HK-2 (cell line): ENCODE results near the gene MBP.

ENCODE experiments used
- DNase-seq: peaks from one replicate; pipeline ENCODE4 v3.0.0-alpha.2; 2018; ENCODE audit not compliant: unreplicated experiment

Gene MBP

DNA sequence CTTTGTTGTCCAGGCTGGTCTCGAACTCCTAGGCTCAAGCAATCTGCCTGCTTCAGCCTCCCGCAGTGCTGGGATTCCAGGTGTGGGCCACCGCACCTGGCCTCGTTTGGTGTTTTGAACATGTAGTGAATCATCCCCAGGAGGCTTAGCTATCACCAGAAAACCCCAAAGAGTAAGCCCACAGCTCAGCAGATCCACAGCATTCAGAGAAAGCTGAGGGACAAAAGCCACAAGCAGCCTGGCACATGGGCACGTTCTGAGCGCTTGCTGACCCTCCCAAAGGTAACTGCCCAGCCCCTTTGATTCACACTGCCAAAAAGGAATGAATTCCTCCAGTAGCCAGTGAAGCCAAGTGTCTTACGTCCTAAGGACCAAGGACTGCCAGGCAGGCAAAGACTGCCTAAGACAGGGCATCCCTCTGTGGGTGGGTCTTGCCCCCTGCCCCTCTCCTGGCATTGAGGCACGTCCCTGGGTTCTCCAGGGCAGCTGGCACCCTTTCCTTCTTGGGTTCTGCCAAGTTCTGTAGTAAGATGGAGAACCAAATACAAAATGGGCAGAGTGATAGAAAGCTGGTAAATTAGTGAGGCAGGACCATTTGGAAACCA, 31.7 kb downstream of the MBP start:
- DNase-seq, result peak; percentile 13

DNA sequence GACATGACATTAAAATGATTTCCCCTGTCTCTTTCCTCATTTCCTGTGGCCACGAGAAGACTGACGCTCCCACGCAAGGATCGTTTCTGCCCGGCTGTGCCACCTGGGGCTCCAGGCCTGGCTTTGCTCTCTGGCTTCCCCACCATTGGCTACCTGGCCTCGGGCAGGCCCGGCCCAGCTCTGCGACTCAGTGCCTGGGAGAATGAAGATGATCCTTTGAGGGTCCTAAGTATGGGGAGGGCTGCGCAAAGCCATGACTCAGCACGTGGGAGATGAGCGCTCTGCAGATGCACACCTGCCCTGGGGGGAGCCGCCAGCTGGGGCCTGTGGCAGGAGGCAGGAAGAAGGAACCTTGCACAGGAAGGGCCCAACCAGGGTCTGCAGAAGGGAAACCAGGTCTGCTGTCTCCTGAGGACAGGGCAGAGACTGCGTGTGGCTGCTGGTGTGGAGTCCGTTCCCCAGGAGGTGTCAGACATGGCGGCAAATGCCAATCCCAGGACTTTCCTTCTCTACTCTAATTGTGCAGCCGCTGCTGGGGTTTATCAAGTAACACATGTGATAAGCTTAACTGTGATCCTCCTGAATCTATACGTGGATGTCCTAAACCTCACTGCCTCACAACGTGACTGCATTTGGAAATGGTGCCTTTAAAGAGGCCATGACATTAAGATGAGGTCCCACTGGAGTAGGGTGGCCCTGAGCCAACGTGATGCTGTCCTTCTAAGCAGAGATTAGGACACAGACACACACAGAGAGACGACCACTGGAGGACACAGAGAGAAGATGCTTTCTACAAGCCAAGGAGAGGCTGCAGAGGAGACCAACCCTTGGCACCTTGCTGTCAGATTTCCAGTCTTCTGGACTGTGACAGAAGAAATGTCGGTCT, 32.9 kb downstream of the MBP start:
- no peak for DNase-seq

DNA sequence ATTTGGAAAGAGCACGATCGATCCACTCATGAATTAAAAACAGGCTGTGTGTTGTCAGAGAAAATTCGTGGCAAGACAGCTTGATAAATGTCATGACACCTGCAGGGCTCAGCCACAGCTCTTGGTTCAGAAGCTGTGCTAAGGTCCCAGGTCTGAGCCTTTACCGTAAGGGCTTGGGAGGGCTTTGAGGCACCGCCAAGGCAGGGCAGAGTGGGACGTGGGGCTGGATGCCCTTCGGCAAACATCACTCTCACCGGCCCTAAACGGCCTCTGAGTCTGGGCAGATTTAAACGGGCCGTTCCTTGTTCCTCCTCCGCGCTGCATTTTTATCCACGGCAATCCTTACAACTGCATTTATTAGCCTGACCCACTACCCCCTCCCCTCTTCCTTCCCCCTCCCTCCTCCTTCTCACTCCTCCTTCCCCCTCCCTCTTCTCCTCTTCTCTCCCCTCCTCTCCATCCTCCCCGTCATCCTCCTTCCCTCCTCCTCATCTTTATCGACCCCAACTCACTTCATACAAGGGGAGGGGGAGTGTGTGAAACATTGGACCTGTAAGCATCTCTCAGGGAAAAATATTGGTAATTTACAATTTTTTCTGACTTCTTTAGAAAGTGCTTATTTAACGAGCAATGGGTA, 33.9 kb downstream of the MBP start:
- no peak for DNase-seq

DNA sequence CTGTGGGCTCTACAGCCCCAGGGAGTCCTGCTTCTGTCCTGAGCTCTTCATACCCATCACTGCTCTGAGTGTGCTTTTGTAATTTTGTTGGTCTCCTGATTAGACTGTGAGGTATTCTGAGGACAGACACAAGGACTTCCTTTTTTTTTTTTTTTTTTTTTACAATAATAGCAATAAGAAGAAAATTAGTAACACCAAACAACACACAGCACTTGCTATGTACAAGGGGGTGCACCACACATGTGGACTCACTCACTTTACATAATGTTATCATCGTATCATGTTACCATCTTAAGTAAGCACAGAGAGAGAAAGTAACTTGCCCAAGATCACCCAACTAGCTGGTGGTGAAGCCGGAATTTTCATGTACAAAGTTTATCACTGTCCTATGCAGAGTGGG, 34.6 kb downstream of the MBP start:
- DNase-seq, result no peak

DNA sequence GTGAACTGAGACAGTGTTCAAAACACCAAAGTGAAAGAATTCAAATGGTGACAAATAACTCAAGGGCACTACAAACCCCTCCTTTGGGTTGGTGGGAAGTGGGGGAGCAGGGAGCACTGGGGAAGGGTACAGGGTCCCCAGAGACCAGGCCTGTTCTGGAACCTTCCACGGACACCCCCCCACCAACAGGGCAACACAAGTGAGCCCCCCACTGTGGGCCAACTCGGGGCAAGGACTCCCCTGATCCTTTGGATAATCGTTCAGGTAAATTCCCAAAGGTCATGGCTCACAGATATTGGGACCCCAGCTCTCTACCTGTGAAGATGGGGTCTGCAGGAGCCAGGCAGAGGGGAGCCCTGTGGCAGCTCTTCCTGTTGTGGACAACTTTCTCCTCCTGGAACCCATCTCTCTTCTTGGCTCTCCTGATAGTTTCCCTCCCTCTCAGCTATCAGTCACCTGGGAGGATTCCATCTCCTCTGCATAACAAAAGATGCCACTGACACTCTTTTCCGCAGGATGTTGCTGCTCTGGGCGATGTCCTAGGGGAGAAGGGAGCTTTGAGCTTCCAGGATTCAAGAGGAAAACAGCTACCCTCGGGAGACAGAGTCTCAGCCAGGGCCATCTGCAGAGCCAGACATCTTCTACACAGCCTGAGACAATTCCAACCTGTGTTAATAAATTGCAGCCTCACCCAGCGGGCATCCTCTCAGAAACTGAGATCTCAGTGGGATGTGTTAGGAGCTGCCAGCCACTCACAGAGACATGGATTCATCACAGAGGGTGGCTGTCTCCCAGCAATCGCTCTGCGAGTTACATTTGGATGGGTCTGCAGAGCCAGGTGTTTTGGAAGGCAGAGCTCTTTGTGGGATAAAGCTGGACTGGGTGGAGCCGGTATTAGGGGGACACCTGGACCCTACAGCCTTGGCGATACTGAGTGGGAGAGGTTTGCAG, 35.4 kb downstream of the MBP start:
- no peak for DNase-seq

DNA sequence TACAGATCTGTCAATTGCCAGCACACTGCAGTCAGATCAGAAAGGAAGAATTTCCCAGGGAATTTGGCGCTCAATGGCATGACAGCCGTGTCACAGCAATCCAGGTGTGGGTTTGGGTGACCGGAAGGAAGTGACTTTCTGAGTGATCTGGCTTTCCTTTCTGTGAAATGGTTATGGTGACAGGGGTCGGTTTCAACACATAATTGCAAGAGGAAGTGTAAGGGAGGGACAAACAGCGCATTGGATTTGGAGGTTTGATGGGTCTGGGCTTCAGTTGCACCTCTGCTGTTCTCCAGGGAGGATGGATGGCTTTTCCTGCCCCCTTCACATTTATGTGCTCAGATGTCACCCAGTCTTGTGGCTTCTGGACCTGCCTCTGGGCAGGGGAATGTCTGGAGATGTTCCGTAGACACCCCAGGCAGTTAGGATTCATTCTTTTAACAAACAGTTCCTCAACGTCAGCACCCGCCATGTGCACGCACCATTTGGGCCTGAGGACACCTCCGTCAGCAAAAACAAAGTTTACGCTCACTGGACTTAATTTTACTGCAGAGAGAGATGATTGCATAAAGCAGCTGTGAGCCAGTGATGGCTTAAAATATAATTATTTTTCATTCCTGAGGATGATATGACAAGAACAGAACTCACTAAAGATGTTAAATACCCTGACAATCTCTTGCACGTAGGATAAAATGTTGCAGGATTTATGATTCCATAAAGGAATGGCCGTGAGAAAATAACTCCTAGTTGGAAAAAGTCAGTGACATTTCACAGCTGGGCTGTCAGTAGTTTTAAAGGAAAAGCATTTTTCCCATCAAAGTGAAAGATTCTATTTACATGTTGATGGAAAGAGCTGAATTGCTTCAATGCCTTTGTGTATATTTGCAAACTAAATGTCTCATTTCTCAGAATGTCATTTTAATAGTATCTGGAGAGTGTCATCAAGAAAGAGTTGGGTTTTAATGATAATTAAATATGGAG, 36.9 kb downstream of the MBP start:
- DNase-seq, result no peak

DNA sequence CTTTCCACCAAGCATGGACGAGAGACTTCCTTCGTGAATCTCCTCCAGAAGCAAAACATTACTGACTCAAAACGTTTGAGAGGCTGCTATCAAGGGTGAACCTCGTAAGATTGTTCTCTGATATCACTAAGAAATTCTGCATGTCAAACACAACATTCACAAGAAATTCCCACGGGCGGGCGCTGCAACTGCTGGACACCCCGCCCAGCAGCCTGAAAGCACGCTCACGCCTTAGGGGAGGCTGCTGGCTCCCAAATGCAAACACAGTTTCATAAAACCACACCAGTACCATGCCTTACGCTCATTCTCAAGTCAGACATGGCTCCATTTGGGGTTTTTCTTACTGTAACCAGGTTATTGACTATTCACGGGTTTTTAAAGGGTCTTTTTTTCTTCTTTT, 39.0 kb downstream of the MBP start:
- DNase-seq, result no peak

DNA sequence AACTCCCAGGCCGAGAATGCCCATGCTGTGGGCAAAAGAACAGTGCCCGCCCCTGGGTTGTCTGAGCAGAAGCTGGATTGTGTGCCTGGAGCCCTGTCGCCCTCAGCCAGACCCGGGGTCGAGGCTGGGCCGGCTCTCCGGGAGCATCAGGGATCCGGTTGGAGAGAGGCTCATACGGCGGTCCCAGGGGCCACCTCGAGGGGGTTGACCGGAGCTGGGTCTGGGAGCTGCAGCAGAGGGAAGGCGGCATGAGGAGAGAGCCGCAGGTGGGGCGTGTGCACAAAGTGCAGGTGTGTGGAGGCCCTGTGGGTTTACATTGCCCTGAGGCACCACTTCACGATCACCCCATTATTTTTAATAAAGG, 39.5 kb downstream of the MBP start:
- DNase-seq, result no peak

DNA sequence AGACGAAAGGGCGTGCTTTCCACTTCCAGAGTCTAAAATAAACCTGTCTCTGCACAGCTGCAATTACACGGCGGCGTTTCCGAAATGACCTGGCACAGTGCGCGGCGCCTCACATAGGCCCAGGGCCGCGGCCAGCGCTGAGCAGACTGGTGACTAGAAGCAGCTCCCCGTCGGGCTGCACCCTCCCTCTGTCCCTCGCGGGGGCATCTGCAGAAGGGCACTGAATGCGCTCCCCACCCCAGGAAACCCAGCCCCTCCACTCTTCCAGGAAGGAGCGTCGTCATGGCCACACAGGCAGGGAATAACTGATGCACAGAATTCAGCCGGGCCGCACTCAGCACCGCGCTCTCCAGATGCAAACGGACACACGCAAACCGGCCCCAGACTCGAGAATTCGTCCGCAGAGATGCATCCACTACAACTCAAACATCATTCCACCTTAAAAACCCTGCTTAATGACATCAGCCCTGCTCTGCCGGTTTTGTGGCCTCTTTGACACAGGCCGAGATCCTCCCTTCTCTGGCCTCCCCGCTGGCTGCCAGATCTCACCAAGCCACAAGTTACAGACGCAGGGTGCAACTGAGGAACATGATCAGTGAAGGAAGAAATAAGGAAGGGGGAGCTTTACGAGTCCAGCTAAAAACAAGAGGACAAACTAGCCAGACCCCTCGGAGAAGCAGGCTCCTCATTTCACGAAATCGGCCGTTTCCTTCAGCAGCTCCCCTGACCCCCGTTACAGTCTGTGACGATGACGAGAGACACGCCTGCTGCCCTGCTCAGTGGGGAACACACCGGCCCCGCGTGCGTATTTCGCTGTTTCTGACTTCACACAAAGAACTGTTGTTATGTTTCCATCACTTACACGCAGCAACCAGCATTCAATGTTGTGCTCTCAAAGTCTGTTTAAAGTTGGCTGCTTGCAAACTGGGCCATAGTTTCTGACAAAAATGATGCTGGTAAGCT, 40.2 kb downstream of the MBP start:
- no peak for DNase-seq

DNA sequence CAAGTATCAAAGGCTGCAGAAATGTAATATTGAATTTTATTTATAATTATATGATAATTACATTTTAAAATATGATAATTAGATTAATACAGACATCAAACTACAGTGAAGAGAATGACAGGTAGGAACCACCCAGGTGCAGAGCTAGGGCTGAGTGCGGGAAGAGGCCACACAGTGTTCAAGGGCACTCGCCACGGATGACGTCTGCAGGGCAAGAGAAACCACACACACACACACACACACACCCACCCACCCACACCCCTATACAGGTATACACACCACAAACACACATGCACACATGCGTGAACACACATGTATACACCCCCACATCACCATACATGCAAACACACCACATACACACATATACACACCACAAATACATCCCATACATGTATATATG, 41.2 kb downstream of the MBP start:
- DNase-seq, result no peak

DNA sequence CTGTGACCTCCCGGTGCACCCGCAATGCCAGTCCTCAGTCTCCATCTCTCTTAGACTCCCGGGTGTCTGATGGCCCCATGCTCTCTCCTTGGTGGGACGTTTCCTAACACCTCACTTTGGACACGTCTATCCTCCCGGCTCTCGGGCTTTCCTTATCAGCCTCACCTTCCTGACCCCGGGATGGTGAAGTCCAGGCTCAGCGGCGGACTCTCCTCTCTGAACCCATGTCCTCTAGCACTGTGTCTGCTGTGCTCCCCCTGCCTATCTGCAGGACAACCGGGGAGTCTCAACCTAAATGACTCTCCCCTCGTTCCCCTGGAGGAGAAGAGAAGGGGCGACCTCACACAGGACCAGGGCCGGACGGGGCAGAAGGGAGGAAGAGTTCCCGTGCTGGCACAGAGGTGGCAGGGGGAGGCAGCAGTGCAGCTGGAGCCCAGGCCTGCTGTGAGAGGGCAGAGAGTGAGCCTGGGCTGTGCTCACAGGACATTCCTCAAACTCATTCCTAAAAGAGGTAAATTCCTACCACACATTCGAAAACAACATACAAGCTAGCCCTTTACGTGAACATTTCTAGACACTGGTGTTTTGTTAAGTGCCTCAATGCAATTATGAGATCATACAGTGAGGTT, 41.9 kb downstream of the MBP start:
- DNase-seq, result no peak

DNA sequence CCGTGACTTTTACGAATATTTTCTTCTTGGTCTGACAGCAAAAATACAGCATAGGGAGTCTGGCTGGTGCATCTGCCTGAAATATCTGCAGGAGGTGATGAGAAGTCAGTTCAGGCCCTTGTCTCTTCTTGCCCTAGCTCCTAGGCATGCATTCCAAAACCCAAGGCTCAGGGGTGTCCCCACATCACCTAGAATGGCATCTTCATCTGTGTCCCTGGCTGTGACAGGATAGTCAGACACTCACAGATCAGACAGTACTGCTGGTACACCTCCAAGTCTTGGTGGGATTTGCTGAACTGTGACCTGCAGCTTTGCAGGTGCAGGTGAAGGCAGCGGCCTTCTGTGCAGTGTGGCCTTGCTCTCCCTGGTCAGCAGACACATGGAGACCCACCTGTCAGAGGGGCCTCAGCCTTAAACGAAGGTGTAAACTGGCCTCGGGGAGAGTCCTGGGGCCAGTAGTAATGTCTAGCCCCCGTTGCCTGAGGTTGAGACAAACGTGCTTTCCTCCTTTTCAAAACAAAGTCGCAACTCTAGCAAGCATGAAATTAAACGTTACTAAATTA, 42.8 kb downstream of the MBP start:
- no peak for DNase-seq

DNA sequence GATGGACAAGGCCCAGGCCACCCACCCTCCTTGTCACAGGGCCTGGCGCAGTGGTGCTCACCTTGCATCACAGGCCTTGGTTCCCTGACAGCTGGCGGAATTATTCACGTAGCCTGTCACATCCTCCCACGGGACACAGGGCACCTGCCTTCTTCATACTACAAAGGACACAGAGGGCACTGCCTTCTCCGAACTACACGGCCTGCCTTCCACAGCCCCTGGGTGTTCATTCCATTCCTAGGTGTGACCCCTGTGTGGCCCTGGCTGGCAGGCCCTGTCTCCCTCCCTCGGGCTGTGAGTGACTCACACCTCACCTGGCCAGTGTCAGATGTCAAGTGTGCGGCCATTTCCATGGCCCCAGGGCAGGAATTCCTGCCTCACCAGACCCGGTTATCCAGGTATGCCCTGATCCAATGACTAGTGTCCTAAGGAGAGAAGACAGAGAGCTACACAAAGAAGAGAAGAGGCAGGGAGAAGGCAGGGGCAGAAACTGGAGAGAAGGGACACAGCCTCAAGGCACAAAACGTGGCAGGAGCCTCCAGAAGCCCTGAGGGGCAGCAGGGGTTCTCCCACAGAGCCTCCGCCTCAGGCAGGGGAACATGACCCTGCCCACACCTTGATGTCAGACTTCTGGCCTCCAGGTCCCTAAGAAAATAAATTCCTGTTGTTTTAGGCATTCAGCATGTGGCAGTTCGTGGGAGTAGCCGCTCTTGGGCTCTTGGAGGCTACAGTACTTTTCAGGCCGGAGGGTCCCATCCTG, 43.4 kb downstream of the MBP start:
- DNase-seq, result no peak

DNA sequence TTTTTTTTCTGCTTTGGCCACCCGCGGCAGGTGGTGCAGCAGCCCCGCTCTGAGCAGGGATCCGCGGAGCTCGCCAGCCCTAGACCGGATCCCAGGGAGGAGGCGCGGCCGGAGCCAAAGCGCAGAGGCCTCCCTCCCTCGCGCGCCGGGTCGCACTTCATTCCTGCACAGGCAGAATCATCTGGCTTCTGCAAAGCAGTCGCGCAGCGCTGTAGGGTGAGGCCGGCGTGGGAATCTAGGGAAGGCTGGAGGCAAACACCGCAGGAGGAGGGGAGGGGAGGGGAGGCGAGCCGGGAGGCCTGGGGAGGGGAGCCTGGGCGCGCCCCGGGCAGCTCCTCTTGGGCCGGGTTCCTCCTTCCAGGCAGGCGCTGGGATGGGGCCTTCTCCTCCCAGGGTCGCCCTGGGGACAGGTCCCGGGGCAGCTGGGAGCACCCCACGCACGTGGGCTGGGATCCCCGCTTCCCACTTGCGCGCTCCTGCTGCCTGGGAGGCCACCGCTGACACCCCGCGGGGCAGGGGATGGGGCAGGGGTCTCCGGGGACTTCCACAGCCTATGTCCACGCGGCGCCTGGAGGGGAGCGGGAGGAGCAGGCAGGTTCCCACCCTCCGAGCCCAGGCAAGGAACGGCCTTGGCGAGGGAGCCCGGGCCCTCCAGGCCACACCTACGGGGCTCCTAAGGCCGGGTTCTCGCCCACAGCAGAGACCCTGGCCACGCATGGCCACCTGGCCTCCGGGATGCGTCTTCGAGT, 45.0 kb downstream of the MBP start:
- DNase-seq, result no peak

DNA sequence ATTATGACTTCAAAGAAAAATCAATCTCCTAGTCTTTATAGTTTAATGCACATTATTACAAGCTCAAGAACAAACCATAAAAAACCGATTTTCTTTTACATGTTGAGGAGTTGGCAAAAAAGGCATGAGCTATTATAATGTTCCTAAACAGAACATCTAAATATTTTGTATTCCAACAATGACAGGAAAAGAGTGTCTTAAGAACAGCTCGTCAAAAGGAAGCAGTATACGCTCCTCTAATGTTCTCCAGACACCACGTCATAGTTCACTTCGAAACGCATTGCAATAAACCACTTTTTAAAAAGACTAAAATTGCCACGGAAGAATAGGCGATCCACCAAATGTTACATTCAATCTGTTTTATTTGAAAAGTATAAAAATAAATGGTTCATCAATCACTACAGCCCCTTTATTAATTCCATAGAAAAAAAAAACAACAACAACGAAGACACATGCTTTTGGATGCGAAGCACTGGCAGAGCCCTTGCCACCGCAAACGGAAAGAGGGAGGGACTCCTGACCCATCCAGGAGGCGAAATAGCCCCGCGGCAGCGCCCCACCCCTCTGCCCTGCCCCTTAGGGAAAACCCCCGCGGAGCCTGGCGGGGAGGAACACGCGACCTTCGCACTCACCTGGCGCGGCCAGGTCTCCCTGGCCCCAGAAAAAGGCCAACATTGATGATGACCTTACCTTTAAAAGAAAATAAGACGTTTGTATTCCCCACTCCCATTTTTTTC, 45.8 kb downstream of the MBP start:
- no peak for DNase-seq

DNA sequence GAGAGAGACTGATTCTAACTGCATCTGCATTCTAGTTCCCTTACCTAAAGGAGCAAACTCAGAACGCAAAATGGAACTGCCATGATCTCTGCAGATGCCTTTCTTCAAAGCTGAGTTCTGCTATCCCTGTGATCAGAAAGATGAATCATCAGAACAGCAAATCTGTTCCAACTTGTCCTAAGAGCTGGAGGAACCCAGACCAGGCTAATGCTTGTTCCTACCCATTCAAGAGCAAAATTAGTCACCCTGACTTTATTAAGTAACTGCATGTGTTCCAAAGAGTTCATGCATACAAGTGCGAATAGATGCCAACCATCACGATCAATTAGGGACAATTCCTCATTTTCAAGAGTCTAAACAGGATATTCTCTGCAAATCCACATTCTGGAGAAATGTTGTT, 46.5 kb downstream of the MBP start:
- no peak for DNase-seq

DNA sequence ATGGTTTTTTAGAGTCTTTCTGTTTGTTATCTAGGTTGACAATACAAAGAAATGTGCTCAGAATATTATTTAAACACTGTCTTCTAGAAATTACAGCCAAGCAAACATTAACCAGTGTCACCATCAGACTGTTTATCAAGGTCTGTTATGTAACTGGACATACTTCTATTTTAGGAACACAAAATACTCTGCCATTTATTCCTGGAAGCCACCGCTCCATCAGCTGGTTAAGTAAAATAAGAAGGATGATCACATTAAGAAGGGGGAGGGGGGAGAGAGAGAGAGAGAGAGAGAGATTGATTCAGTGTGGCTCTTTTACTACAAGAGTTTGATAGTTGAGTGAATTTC, 47.9 kb downstream of the MBP start:
- DNase-seq, result no peak
